Gastrocnemius medialis (tissue), 4 donors: ENCODE measurements around the gene DLX5. TPM values are rescaled to one million over a fixed set of nuclear protein-coding genes. Genes with fewer than 3 reads are reported as not detected.

ENCODE experiments used
- ATAC-seq, 2 donors: fragments of 150-250 bp; one replicate each; pipeline ENCODE4 v1.9.1; 2016
- DNase-seq, 2 donors: peaks; one replicate each; pipeline ENCODE4 v3.0.0-alpha.2; 2019
- H3K27ac ChIP-seq, 4 donors: fragments of 200-600 bp; sonication (generic); 1 replicate in 1 of 4; 2 replicates in 3 of 4; pipeline ENCODE4 v1.5.1; 2016 to 2018; ENCODE audit warnings: mild to moderate bottlenecking in 2 of 4, moderate library complexity in 1 of 4
- H3K27me3 ChIP-seq, 3 donors: fragments of 200-600 bp; sonication (generic) in 2 of 3; 1 replicate in 1 of 3; 2 replicates in 2 of 3; pipeline versions ENCODE4 v1.5.1 to v1.6.0; 2016 to 2019; ENCODE audit warnings: mild to moderate bottlenecking in 1 of 3, moderate library complexity in 1 of 3
- H3K36me3 ChIP-seq, 2 donors: fragments of 200-600 bp; sonication (generic) in 1 of 2; one replicate each; pipeline ENCODE4 v1.5.1; 2017 to 2018
- H3K4me1 ChIP-seq, 2 donors: fragments of 200-600 bp; sonication (generic) in 1 of 2; one replicate each; pipeline ENCODE4 v1.5.1; 2016 to 2017; ENCODE audit warnings: mild to moderate bottlenecking in 2 of 2
- H3K4me3 ChIP-seq, 4 donors: fragments of 200-600 bp; sonication (generic) in 3 of 4; 1 replicate in 1 of 4; 2 replicates in 3 of 4; pipeline ENCODE4 v1.5.1; 2016 to 2019; ENCODE audit warnings: mild to moderate bottlenecking in 2 of 4
- H3K9me3 ChIP-seq, 3 donors: fragments of 200-600 bp; sonication (generic) in 2 of 3; 1 replicate in 1 of 3; 2 replicates in 2 of 3; pipeline ENCODE4 v1.5.1; 2016 to 2019
- CTCF ChIP-seq, 5 experiments: fragments of 450-650 bp in 3 of 5; fragments of 200-600 bp in 2 of 5; sonication (generic) in 2 of 5; IDR thresholded peaks in 4 of 5; conservative IDR thresholded peaks in 1 of 5; 1 replicate in 4 of 5; 2 replicates in 1 of 5; pipeline ENCODE4 v1.5.1; 2016 to 2019; ENCODE audit warnings: antibody characterized with exemption in 5 of 5, mild to moderate bottlenecking in 3 of 5, moderate library complexity in 3 of 5
- POLR2A ChIP-seq, 2 donors: fragments of 450-650 bp; IDR thresholded peaks; one replicate each; pipeline ENCODE4 v1.6.1; 2017; ENCODE audit warnings: antibody characterized with exemption in 2 of 2, mild to moderate bottlenecking in 2 of 2, moderate library complexity in 2 of 2
- in situ Hi-C, 4 donors: fragments of 200-750 bp; cut with MboI; loops; one replicate each; pipeline versions ENCODE4 v1.15.0 to v1.8.0; 2017; ENCODE audit warnings: low sequenced_read_pairs in 4 of 4
- intact Hi-C: fragments of 100-400 bp; cut with DNase I; formaldehyde crosslinking; loops from one replicate; pipeline ENCODE4 v1.15.1; 2023; ENCODE audit warnings: low total_unique reads
- total RNA-seq, 4 donors: library from RNA; depleted of rRNA; stranded (reverse); fragments of >200 nt; gene quantifications; one replicate each; pipeline versions ENCODE4 v1.1.0 to v1.2.3, GENCODE V29; 2016

Gene DLX5
- total RNA-seq, 4 donors from 2014 or later, result 0.41 TPM; not detected in 3

- H3K4me3 ChIP-seq, result no peak overlapping the region
- TF ChIP-seq POLR2A (IDR thresholded peaks at IDR 0.05), result no peak
- no peak for TF ChIP-seq CTCF (IDR thresholded peaks at IDR 0.05 in 4 of 5, conservative IDR thresholded peaks at IDR 0.05 in 1 of 5)
- intact Hi-C loops (no loop called here), in situ Hi-C loops (no loop called here)
- H3K27me3 ChIP-seq, result peaks cover 95 to 100% (median 100%) of the 10 kb centered on the region in 3 donors
- peaks cover 4 to 14% of the 10 kb centered on the region in 2 donors for H3K4me1 ChIP-seq
- H3K9me3 ChIP-seq, result no peaks in the 10 kb centered on the region
- H3K36me3 ChIP-seq, result no peaks in the 10 kb centered on the region
- no peak for ATAC-seq
- H3K27ac ChIP-seq, result no peak overlapping the region
- DNase-seq, result no peak
Observed at GRCh38 chr7:97012365-97013133, 12.1 kb downstream of the DLX5 start.

GRCh38 chr7:97011536-97012364 is 12.9 kb downstream of the DLX5 start:
- H3K27me3 ChIP-seq, result peaks cover 95 to 100% (median 100%) of the 10 kb centered on the region in 3 donors
- no peak for DNase-seq
- H3K9me3 ChIP-seq, result no peaks in the 10 kb centered on the region
- H3K4me1 ChIP-seq, result peaks cover 4 to 8% of the 10 kb centered on the region in 2 donors
- H3K36me3 ChIP-seq, result no peaks in the 10 kb centered on the region
- intact Hi-C loops (no loop called here), in situ Hi-C loops (no loop called here)
- TF ChIP-seq POLR2A (IDR thresholded peaks at IDR 0.05) (no peak), CTCF (IDR thresholded peaks at IDR 0.05 in 4 of 5, conservative IDR thresholded peaks at IDR 0.05 in 1 of 5) (no peak)
- no peak for ATAC-seq
- H3K4me3 ChIP-seq, result no peak overlapping the region
- no peak overlapping the region for H3K27ac ChIP-seq

GRCh38 chr7:97011104-97011503 is 13.5 kb downstream of the DLX5 start:
- intact Hi-C loops (no loop called here), in situ Hi-C loops (no loop called here)
- no peak for ATAC-seq
- Histone ChIP-seq H3K9me3 (no peaks in the 10 kb centered on the region), H3K27me3 (peaks cover 93 to 97% (median 97%) of the 10 kb centered on the region in 3 donors), H3K36me3 (no peaks in the 10 kb centered on the region), H3K4me3 (no peak overlapping the region), H3K4me1 (peaks cover 0 to 4% of the 10 kb centered on the region in 2 donors), H3K27ac (no peak overlapping the region)
- TF ChIP-seq CTCF (IDR thresholded peaks at IDR 0.05 in 4 of 5, conservative IDR thresholded peaks at IDR 0.05 in 1 of 5) (no peak), POLR2A (IDR thresholded peaks at IDR 0.05) (no peak)
- DNase-seq, result no peak

GRCh38 chr7:97009753-97010732 is 14.6 kb downstream of the DLX5 start:
- in situ Hi-C loops, result no loop called here
- Histone ChIP-seq H3K36me3 (no peaks in the 10 kb centered on the region), H3K27me3 (peaks cover 86 to 97% (median 93%) of the 10 kb centered on the region in 3 donors), H3K4me3 (no peak overlapping the region), H3K27ac (no peak overlapping the region), H3K4me1 (peaks cover 3 to 6% of the 10 kb centered on the region in 2 donors), H3K9me3 (no peaks in the 10 kb centered on the region)
- no peak for TF ChIP-seq CTCF (IDR thresholded peaks at IDR 0.05 in 4 of 5, conservative IDR thresholded peaks at IDR 0.05 in 1 of 5)
- no peak for TF ChIP-seq POLR2A (IDR thresholded peaks at IDR 0.05)
- DNase-seq (no peak), ATAC-seq (no peak)
- intact Hi-C loops, result no loop called here
